Activated CD4-positive, alpha-beta T cell treated with anti-CD3 and anti-CD28 coated beads, Interleukin-2, amount 50 U/mL, for 24 hours (primary cell): Measurements from ENCODE around the gene PPP1R3E.
"Not testable (repeated sequence)": the region's sequence is repeated elsewhere in the genome, so short reads cannot be mapped to it uniquely, and the experiment has no call there.

Source experiments
- DNase-seq, 2 donors: peaks; one replicate each; pipeline ENCODE4 v3.0.0-alpha.2; 2020; ENCODE audit warnings: low read depth in 1 of 2, low spot score in 1 of 2

Gene PPP1R3E

DNA sequence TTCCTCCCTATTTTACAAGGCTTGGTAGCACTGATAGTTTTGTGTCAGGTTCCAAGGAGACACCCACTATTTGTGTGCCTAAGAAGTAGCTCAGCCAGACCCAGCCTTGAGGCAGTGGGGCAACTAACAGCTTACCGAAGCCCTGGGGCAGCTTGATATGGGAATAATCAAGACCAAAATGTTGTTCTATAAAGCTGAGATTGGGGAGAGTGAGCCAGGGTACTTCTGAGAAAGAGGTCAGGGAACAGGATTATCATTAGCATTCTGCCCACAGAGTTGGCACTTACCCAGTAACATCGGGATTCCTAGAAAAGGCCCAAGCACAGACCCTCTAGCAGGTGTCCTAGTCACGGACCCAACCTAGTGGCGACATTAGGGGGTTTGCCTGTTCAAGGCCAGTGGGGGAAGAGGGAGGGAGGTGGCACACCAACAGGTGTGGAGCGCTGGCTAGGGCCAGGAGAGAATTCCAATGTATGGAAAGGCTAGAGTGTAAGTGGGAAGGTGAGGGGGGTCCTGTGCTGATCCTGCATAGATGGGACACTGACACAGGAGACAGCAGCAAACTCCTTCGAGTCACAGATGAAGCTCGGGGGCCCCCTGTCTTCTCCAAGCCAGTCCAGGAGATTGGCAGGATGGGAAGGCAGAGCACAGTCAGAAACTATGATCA lies 4.9 kb downstream of the PPP1R3E start:
- no peak for DNase-seq

DNA sequence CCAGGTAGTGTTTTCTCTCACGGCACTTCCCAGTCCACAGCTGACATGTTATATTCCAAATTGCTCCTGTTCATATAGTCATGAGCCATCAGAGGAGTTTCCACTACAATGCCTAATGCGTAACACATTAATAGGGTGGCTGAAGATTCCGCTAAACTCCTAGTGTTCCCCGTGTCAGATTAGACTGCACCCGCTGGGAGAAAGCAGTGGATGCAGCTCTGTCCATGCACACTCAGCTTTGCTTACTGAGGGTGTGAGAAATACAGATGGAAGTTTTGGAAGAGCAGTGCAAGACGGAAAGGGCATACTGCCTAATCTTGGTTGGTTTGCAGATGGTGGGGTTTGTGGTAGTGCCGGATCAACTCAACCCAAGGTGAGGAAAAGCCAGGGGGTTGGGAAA lies 5.6 kb downstream of the PPP1R3E start:
- no peak for DNase-seq

DNA sequence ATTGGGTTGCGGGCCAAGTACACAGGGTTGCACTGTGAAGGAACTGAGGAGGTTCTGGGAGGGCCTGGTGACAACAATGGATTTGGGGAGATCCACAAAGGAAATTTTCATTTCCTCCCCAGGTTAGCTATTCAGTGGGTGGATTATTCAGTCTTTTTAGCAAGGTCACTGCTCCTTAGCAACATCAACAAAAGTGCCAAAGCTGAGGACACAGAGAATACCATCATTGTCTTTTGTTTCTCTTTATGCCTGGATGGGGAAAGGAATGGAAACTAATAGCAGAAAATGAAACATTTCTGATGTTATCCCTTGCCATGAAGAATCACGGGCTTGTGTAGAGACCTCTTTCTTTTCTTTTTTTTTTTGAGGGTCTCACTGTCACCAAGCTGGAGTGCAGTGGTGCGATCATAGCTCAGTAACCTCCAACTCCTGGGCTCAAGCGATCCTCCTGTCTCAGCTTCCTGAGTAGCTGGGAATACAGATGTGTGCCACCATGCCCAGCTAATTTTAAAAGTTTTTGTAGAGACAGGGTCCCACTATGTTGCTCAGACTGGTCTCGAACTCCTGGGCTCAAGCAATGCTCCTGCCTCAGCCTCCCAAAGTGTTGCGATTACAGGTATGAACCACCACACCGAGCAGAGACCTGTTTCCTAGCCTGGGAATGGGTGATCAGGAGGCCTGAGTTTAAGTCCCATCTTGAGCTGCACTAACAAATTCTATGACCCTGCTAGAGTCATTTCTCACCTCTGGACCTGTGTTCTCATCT lies 6.5 kb downstream of the PPP1R3E start:
- DNase-seq: no peak

DNA sequence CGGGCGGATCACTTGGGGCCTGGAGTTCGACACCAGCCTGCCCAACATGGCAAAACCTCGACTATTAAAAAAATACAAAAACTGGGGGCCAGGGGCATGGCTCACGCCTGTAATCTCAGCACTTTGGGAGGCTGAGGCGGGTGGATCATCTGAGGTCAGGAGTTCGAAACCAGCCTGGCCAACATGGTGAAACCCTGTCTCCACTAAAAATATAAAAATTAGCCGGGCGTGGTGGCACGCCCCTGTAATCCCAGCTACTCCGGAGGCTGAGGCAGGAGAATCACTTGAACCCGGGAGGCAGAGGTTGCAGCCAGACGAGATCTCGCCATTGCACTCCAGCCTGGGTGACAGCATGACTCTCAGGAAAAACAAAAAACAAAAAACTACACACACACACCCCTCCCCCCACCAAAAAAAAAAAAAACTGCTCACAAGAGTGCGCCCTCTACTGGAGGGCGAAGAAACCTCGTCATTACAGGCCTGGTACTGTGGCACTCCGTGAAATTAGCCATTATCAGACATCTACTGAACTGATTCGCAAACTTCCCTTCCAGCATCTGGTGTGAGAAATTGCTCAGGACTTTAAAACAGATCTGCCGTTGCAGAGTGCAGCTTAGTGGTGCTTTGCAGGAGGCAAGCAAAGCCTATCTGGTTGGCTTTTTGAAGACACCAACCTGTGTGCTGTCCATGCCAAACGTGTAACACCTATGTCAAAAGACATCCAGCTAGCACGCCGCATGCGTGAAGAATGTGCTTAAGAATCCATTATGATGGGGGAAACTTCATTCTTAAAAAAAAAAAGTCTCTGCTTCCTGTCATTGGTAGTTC lies 7.7 kb downstream of the PPP1R3E start:
- peak in 1 of 2 donors; percentile 30 for DNase-seq

DNA sequence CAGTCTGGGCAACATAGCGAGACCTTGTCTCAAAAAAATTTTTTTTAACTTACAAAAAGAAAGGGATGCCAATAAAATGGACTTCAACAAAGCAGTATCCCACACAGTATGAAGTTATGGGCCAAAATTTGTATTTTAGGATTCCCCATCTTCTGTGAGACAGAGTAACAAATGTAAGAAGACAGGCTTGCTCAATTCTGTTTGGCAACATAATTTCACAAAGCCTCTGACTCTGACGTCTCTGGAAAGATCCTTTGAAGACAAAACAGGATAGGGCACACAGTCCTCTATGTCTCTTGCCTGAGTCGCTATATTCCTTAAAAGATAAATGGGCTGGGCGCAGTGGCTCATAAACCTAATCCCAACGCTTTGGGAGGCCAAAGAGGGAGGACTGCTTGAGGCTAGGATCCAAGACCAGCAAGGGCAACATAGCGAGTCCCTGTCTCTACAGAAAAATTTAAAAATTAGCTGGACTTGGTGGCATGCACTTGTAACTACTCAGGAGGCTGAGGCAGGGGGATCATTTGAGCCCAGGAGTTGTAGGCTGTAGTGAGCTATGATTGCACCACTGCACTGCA lies 15.7 kb downstream of the PPP1R3E start:
- no peak for DNase-seq

DNA sequence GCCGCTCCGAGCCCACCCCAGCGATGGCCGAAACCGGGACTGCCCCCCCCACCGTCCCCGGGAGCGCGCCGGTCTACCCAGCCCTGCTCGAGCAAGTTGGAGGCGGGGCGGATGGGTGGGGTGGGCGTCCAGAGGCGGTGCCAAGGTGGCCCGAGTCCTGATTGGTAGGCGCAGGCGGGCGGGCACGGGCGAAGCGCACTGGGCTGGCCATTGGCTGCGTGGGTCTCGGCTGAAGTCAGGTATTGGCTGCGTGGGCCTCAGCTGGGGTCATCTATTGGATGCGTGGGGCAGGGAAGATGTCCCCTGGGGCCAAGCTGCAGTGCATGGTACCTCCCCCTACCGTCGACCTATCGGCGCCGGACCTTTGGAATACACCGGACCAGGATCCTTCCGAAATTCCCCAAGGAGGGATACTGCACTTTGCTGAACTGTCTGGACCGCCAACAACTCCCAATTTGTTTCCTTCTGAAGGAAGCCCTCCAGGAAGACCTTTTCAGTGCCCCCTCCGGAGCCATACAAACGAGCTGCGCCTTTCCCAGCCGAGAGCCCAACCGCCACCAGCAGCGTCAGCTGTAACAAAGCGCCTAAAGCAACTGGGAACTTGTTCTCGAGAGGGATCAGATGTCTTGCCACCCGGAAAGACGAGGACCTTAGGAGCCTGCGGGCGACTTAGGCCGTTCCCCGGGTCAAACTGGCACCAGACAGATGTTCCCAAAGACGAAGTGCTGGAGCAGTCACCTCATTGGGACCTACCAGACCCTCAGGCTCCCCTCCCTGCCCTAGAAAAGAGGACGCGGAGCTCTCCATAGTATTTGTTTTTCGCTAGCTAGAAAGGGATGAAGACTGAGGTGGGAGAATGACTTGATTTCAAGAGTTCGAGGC lies 16.4 kb downstream of the PPP1R3E start, which contains the start of gene HOMEZ:
Gene HOMEZ (minus strand): TSS at position 113 of the 882 bp plus-strand sequence. CDS start 180 bp downstream, outside the sequence.
- peak; percentile 94 to 97 for DNase-seq

DNA sequence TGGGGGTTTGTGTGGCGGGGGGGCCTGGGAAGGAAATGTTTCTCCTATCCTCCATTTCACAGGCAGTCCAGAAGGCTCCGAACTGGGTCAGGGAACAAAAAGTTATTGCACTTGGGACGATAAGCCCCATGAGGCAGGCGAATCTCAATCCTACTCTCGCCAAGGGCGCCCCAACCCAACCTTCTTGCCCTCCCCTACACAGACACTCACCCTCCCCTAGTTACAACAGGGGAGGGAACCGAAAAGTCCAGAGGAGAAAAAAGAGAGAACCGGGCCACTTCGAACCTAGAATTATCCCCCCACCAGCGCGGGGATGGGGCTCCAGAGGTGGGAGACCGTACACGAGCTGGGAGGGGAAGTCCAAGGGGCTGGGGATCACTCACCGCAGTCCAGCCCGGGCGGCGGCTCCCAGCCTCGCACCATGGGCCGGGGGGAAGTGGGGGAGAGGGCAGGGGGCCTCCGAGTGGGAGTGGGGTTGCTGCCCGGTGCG lies 17.1 kb downstream of the PPP1R3E start:
- DNase-seq: no peak

DNA sequence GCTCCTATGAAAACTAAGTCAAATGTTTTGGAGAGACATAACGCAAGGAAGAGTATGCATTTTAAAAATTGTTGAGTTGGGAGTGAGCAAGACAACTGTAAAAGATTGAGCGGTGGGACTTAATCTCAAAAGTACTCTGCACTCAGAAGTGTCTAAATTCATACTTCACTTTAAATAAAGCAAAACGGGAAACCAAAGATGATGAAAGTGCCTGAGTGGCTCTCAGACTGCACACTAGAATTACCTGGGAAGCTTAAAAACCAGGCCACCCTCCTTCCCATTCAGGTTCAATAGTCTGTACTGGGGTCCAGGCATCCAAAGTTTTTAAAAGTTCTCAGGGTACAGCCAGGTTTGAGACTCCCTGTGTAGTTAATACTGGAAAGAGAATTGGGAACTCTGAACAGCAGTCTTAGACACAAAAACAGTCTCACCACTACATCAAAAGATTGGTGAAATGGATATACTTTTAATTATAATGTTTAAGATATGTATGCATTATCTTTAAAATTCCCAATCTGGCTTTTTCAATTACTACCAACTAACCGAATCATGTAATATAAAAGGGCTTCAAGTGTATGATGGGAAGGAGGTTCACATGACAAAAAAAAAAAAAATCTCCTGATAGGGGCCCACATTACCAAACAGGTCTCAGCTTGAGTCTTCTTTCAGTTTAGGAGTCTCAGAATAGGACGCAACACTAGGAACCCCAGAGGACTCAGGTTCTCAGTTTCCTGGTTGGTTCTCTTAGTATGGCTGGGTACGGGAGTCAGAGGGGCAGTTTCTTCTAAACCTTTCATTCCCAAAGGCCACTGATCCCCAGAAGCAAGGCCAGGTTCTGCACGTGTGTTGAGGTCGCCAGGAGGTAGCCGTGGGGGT lies 17.8 kb downstream of the PPP1R3E start:
- no peak for DNase-seq

DNA sequence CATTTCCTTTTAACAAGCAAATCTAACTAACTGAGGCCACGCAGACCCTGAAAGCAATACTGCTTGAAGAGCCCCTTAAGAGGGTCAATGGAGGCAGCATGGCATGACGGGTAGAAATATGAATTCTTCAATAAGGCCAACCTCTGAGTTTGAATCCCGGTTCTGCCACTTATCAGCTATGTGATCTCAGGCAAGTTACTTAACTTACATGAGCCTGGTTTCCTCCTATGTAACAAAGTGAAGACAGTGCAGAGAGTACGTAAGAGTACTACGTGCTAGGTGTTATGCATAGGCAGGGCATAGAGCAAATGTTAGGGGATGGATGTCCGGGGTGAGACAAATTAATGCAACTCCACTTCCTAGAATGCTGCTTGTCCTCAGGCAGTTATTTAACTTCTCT lies 21.4 kb downstream of the PPP1R3E start:
- no peak for DNase-seq

DNA sequence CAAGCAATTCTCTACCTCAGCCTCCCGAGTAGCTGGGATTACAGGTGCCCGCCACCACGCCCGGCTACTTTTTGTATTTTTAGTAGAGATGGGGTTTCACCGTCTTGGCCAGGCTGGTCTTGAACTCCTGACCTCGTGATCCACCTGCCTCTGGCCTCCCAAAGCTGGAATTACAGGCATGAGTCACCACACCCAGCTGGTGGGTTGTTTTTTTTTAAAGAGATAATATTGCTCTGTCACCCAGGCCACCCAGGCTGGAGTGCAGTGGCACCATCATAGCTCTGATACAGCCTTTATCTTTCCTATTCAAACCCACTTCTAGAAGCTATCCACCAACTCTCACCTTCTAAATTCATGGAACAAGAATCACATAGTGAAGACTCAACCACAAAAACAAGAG lies 24.7 kb downstream of the PPP1R3E start:
- not testable (repeated sequence) for DNase-seq

DNA sequence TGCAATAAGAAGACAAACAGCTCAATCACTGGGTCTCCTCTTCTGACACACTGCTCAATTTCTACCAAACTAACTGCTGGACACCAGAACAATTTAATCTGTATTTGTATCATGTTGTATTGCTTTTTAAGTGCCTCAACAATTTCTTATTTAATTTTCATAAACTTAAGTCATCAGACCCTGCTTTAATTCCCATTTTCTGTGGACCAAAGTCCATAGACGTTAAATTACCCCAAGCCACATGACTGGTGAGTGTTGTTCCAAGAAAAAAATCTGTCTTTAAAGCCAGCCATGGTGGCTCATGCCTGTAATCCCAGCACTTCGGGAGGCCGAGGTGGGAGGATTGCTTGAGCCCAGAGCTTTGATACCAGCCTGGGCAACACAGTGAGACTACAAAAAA lies 25.5 kb downstream of the PPP1R3E start:
- no peak for DNase-seq

DNA sequence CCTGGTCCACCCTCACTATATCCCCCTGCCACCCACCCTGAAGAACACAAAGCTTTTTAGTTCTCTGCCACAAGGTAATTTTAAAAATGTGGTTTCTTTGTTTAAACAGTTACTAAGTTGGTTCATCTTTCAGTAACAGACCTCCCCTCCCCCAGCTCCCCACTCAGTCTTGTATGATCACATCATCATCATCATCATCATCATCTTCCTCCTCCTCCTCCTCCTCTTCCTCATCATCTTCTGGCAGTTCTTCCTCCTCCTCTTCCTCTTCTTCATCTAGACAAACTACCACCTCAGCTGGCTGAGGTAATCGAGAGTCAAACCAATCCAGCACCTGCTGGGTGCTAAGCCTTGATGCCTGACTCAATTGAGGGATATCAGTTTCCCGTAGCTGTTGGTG lies 27.2 kb downstream of the PPP1R3E start:
- no peak for DNase-seq

DNA sequence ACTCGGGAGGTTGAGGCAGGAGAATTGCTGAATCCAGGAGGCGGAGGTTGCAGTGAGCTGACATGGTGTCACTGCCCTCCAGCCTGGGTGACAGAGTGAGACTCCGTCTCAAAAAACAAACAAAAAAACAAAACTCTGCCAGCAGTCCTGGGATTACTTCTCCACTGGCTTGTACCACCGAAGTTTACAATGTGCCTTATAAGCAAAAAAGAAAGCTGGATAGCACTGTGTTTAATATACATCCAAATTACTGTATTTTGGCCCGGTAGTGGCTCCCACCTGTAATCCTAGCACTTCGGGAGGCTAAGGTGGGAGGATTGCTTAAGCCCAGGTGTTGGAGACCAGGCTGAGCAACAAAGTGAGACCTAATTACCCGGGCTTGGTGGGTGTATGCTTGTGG lies 33.5 kb downstream of the PPP1R3E start:
- DNase-seq: no peak

DNA sequence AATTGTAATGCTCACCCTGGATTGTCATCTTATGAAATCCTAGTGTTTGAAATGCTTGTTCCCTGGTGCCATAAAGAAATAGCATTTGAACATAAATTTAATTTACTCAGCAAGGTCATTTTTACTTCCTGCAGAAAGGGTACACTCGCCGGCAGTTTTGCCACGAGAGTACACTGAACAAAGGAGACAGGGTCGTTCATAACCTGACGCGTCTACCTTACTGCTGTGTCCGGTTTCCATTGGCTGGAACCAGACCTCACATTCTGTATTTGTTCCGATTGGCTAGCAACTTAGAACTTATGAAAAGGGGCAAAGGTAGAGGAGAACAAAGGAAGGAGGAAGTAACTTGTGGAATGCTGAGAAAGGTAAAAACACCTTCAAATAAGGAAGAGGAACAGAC lies 41.8 kb downstream of the PPP1R3E start:
- not testable (repeated sequence) for DNase-seq

DNA sequence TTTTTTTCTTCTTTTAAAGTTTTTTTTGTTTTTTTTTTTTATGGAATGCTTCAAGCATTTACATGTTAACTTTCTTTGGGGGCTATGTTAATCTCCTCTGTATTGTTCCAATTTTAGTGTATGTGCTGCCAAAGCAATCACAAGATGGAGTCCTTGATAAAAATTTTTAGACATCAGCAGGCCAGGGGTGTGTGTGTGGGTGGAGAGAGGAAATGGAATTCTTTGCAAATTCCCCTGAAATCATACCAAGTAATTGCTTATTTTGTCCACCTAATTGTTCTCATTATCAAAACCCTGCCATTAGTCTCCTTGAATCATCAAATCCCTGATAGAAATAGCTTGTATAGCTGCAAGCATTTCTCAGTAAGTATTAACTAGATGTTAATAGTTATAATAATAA lies 43.2 kb downstream of the PPP1R3E start:
- DNase-seq: no peak

DNA sequence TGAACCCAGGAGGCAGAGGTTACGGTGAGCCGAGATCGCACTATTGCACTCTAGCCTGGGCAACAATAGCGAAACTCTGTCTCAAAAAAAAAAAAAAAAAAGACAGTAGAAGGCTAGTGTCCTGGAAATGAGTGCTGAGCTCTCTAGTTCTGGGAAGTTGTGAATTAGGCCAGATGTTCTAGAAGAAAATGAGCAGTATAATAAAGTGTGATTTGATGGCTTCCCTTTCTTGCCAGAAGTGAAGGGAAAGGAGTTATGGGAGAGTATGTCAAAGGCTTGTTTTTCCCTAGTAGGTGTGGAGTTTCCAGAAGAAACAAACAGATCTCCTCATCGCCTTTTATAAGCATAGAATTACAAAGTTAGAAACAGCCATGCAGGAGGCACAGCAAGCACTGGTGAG lies 44.4 kb downstream of the PPP1R3E start:
- DNase-seq: no peak

DNA sequence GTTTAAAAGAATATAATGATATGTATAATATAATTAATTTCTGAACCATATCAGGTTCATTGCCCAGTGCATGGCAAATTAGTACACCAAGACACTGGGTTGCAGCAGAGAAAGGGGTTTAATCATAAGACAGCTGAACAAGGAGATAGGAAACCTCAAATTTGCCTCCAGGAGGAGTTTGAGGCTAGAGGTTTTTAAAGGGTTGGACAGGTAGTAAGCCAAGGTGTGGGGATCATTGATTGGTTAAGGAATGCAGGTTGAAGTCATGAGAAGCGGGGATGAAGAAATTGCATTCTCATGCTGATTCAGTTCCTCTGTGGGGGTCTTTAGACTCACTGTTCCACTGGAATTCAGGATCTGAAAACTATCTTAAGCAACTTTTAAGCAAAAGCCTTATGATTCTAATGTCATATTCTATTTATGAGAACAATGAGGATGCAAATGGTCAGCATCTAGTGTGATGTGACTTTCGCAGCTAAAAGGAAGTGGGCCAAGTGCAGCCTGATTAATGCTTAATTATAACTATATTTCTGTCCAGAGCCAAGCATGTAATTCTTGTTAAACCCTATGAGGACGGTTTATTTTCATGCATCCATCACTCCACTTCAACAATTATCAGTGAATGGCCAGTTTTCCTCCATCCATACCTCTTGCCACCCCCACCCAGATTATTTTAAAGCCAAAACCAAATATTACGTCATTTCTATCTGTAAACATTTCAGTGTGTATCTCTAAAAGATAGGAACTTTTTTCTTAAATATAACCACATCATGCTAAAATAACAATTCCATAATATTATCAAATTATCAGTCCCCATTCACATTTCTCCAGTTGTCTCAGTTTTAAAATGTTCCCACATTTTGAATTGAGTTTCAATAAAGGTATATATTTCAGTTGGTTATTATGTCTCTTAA lies 50.0 kb downstream of the PPP1R3E start:
- no peak for DNase-seq

DNA sequence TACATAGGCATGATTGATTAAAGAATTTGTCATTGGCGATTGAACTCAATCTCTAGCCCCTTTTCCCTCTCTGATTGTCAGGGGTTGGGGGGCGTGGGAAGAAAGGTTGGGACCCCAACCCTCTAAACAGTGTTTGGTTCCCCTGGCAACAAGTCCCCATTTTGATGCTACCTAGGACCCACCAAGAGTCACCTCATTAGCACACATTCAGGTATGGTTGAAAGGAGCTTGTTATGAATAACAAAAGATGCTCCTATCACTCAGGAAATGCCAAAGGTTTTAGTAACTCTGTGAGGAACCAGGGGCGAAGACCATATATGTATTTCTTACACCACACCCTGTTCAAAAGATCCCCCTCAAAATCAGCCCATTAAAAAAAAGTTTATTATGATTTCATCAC lies 50.7 kb downstream of the PPP1R3E start:
- DNase-seq: no peak
